WTC11 (cell line): ENCODE measurements around the gene BICC1. TPM values are rescaled to one million over a fixed set of nuclear protein-coding genes. Genes with fewer than 3 reads are reported as not detected.

ENCODE experiments used
- ATAC-seq: fragments of 200-7000 bp; cut with Tn5 transposase; 2 replicates; pipeline ENCODE4 v1.10.0; 2021; ENCODE audit warnings: mild to moderate bottlenecking, moderate library complexity
- CTCF ChIA-PET: fragments of 300-600 bp; sonication (Branson Sonifier 250); formaldehyde crosslinking; loops from one replicate; lab custom pipeline; 2021; ENCODE audit warnings: antibody characterized with exemption; lab: Charles Lee
- POLR2A ChIA-PET: fragments of 350-600 bp; sonication (Branson Sonifier 250); formaldehyde crosslinking; loops from one replicate; lab custom pipeline; 2021; ENCODE audit warnings: antibody characterized with exemption; lab: Charles Lee
- DNase-seq: peaks from one replicate; pipeline ENCODE4 v3.0.0; 2021; ENCODE audit warnings: low spot score
- H3K27ac Mint-ChIP-seq: 2 replicates; pipeline ENCODE4 v1.8.0; 2021; ENCODE audit warnings: mixed read lengths
- H3K27me3 Mint-ChIP-seq: 2 replicates; pipeline ENCODE4 v1.8.0; 2021; ENCODE audit warnings: low read depth, mild to moderate bottlenecking, moderate library complexity, mixed read lengths
- H3K36me3 Mint-ChIP-seq: 2 replicates; pipeline ENCODE4 v1.8.0; 2021; ENCODE audit warnings: mixed read lengths
- H3K4me1 Mint-ChIP-seq: 2 replicates; pipeline ENCODE4 v1.8.0; 2022; ENCODE audit warnings: mixed read lengths
- H3K4me3 Mint-ChIP-seq: 2 replicates; pipeline ENCODE4 v1.8.0; 2021; ENCODE audit warnings: mild to moderate bottlenecking, moderate library complexity, mixed read lengths
- H3K9me3 Mint-ChIP-seq: 2 replicates; pipeline ENCODE4 v1.8.0; 2021; ENCODE audit warnings: mixed read lengths
- AFF4 ChIP-seq: sonication (generic); formaldehyde crosslinking; IDR thresholded peaks from 2 replicates; pipeline ENCODE4 v1.8.1; 2023; ENCODE audit warnings: mild to moderate bottlenecking, missing genetic modification reagents, borderline replicate concordance
- AR ChIP-seq: fragments of 250-450 bp; sonication (Bioruptor Pico); IDR thresholded peaks from 2 replicates; pipeline ENCODE4 v1.9.0; 2021; ENCODE audit warnings: mild to moderate bottlenecking
- ATF2 ChIP-seq: sonication (generic); formaldehyde crosslinking; IDR thresholded peaks from 2 replicates; pipeline ENCODE4 v1.8.1; 2022; ENCODE audit warnings: low read depth, missing genetic modification reagents, borderline replicate concordance
- CBFB ChIP-seq: sonication (generic); formaldehyde crosslinking; IDR thresholded peaks from 2 replicates; pipeline ENCODE4 v1.8.1; 2022; ENCODE audit warnings: mild to moderate bottlenecking, low read depth, missing genetic modification reagents
- CREB1 ChIP-seq: sonication (generic); formaldehyde crosslinking; IDR thresholded peaks from 2 replicates; pipeline ENCODE4 v1.8.0; 2023; ENCODE audit warnings: mild to moderate bottlenecking, missing genetic modification reagents
- ETV6 ChIP-seq: sonication (generic); formaldehyde crosslinking; IDR thresholded peaks from 2 replicates; pipeline ENCODE4 v1.8.1; 2022; ENCODE audit warnings: mild to moderate bottlenecking, missing genetic modification reagents
- FOXK1 ChIP-seq: sonication (generic); formaldehyde crosslinking; IDR thresholded peaks from 2 replicates; pipeline ENCODE4 v1.8.0; 2022; ENCODE audit warnings: mild to moderate bottlenecking, moderate library complexity, missing genetic modification reagents
- GTF2I ChIP-seq: fragments of 250-450 bp; sonication (Bioruptor Pico); conservative IDR thresholded peaks from 2 replicates; pipeline ENCODE4 v1.4.0; 2021; ENCODE audit warnings: mild to moderate bottlenecking
- IRF2 ChIP-seq: sonication (generic); formaldehyde crosslinking; IDR thresholded peaks from 2 replicates; pipeline ENCODE4 v1.8.0; 2022; ENCODE audit warnings: low read depth, missing genetic modification reagents, borderline replicate concordance
- KAT7 ChIP-seq: sonication (generic); formaldehyde crosslinking; IDR thresholded peaks from 2 replicates; pipeline ENCODE4 v1.8.1; 2023; ENCODE audit warnings: missing genetic modification reagents, mild to moderate bottlenecking, borderline replicate concordance
- MXD4 ChIP-seq: fragments of 250-450 bp; sonication (Bioruptor Pico); IDR thresholded peaks from 2 replicates; pipeline ENCODE4 v1.8.0; 2021; ENCODE audit warnings: mild to moderate bottlenecking, moderate library complexity, borderline replicate concordance
- NR1H2 ChIP-seq: sonication (generic); formaldehyde crosslinking; IDR thresholded peaks from 2 replicates; pipeline ENCODE4 v1.9.0; 2021; ENCODE audit warnings: mild to moderate bottlenecking, moderate library complexity, missing genetic modification reagents
- SOX15 ChIP-seq: fragments of 250-450 bp; sonication (Bioruptor Pico); IDR thresholded peaks from 2 replicates; pipeline ENCODE4 v1.9.0; 2021; ENCODE audit warnings: mild to moderate bottlenecking
- SP1 ChIP-seq: sonication (generic); formaldehyde crosslinking; conservative IDR thresholded peaks from 2 replicates; pipeline ENCODE4 v1.8.1; 2022; ENCODE audit warnings: missing genetic modification reagents
- TEAD1 ChIP-seq: sonication (generic); formaldehyde crosslinking; IDR thresholded peaks from 2 replicates; pipeline ENCODE4 v1.8.0; 2022; ENCODE audit warnings: mild to moderate bottlenecking, missing genetic modification reagents
- ZMAT4 ChIP-seq: fragments of 250-450 bp; sonication (Bioruptor Pico); IDR thresholded peaks from 2 replicates; pipeline ENCODE4 v1.9.0; 2021; ENCODE audit warnings: mild to moderate bottlenecking
- ZNF232 ChIP-seq: sonication (generic); formaldehyde crosslinking; IDR thresholded peaks from 2 replicates; pipeline ENCODE4 v1.8.0; 2022; ENCODE audit warnings: mild to moderate bottlenecking, missing genetic modification reagents
- ZNF423 ChIP-seq: fragments of 250-450 bp; sonication (Bioruptor Pico); IDR thresholded peaks from 2 replicates; pipeline ENCODE4 v2.1.2; 2022; ENCODE audit warnings: mild to moderate bottlenecking, moderate library complexity
- total RNA-seq: library from RNA; stranded (reverse); gene quantifications from 3 replicates; pipeline ENCODE4 v1.2.3, GENCODE V29; 2021
- TF ChIP-seq, protein P1 (sequence below): sonication (generic); formaldehyde crosslinking; IDR thresholded peaks from 2 replicates; pipeline ENCODE4 v1.8.0; 2022; ENCODE audit warnings: mild to moderate bottlenecking, missing genetic modification reagents

The BICC1 gene
- total RNA-seq, 1 experiment from 2014 or later: 0.61 TPM

DNA sequence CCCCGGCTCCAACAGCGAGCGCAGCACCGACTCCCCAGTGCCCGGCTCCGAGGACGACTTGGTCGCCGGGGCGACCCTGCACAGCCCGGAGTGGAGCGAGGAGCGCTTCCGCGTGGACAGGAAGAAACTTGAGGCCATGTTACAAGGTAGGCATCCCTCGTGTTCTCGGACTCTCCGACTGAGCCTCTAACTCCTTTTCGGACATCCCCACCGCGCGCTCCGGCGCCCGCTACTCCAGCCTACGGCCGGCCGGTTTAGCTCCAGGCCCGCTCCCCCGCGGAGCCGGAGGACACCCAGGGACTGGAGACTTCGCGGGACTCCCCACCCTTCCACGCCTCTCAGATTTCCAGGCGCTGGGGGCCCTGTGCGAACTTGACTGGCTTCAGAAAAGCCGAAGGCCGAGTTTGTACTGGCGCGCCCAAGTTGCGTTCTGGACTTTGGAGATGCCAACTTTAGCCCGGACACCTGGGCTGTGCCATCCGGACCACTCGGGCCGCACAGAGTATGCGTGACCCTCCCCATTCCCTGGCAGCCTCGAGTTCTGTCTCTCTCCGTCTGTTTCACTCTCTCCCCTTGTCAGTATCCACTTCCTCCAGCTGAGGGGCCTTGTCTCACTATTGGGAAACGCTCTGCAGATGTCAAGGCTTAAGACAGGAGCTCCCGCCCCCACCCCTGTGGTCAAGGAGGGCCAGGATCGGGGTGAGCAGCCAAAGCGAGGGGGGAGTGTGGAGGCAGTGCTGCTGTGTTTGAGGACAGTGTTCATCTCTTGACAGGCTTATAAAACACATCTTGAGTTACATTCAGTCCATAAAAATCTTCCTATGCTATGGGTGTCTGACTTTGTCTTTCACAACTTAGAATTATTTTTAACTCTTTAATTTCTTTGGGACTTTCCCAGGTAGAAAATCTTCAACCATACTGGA is 777 bp downstream of the BICC1 start:
- peaks cover 23% of the 10 kb centered on the region for H3K27me3 Mint-ChIP-seq
- no peak overlapping the region for H3K27ac Mint-ChIP-seq
- ATAC-seq: peak; percentile 51
- H3K4me3 Mint-ChIP-seq: peak overlapping the region; percentile 76
- no peaks in the 10 kb centered on the region for H3K36me3 Mint-ChIP-seq
- CTCF ChIA-PET: interaction anchor here (0.7 to 2.5 kb wide), 4 partner anchors 17 to 129 kb away, joined by 3 to 10 read pairs (median 8); no protein-coding TSS in a partner anchor
- H3K9me3 Mint-ChIP-seq: no peaks in the 10 kb centered on the region
- TF ChIP-seq AR (CRISPR knock-in tag) (no peak), KAT7 (CRISPR knock-in tag) (0 out of 2 replicates have a peak, but pooled peaks have one; percentile 14), NR1H2 (CRISPR knock-in tag) (no peak), GTF2I (CRISPR knock-in tag) (no peak), TEAD1 (CRISPR knock-in tag) (no peak), CBFB (no peak), ETV6 (CRISPR knock-in tag) (no peak), ATF2 (CRISPR knock-in tag) (no peak), ZMAT4 (CRISPR knock-in tag) (no peak), ZNF232 (no peak), SP1 (CRISPR knock-in tag) (no peak), MXD4 (CRISPR knock-in tag) (no peak), SOX15 (CRISPR knock-in tag) (no peak), FOXK1 (CRISPR knock-in tag) (peak; percentile 25; the same call in 1 of the 2 replicates), CREB1 (CRISPR knock-in tag) (no peak), ZNF423 (no peak), IRF2 (CRISPR knock-in tag) (no peak), AFF4 (CRISPR knock-in tag) (no peak)
- TF ChIP-seq, protein P1, sequence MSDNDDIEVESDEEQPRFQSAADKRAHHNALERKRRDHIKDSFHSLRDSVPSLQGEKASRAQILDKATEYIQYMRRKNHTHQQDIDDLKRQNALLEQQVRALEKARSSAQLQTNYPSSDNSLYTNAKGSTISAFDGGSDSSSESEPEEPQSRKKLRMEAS (CRISPR knock-in tag): 0 out of 2 replicates have a peak, but pooled peaks have one; percentile 23
- DNase-seq: peak; percentile 41
- POLR2A ChIA-PET: interaction anchor here (0.9 kb wide), 1 partner anchor 36 kb away, joined by 10 read pairs; no protein-coding TSS in a partner anchor
- H3K4me1 Mint-ChIP-seq: peaks cover 11% of the 10 kb centered on the region
